ENCODE measurements around the gene PFDN4.
A peak's percentile ranks its signal among the peaks of the same experiment; 100 is the strongest.
"Not testable (repeated sequence)": the region's sequence is repeated elsewhere in the genome, so short reads cannot be mapped to it uniquely, and the experiment has no call there.

The PFDN4 gene

GRCh38 chr20:54220722-54221121, 12.8 kb downstream of the PFDN4 start:
- no peak overlapping the region for H3K9ac ChIP-seq (ENCODE audit: low read length)
- H3K4me1 ChIP-seq (ENCODE audit: control insufficient read depth, insufficient read depth, low read length) = peaks cover 25% of the 10 kb centered on the region
- no peak overlapping the region for H3K4me3 ChIP-seq (ENCODE audit: low read length)
- no peaks in the 10 kb centered on the region for H3K27me3 ChIP-seq (replicated peaks; ENCODE audit: control insufficient read depth, insufficient read depth, low read length)
- H3K36me3 ChIP-seq (ENCODE audit: control insufficient read depth, insufficient read depth, low read length, severe bottlenecking) = peaks cover 22% of the 10 kb centered on the region
- no peaks in the 10 kb centered on the region for H3K9me3 ChIP-seq (ENCODE audit: control insufficient read depth, low read length)
- DNase-seq (ENCODE audit: low read depth) = no peak

DNA sequence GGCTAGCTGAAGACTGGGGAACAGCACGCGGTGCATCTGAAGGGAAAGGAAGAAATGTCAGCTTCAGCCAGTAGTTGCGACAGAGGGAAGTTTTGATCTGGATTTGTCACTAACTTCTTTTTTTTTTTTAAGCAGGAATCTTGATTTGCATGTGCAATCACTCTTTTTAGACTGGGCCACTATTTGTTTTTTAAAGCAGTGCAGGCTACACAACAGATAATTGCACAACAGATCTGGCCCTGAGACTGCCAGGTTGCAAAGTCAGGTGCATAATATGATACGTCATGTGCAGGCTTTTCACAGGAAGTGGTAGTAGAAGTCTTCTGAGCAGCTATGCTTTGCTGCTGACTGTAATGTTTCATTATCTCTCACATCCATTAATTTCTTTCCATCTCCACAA, 13.5 kb downstream of the PFDN4 start:
- Histone ChIP-seq H3K36me3 (ENCODE audit: control insufficient read depth, insufficient read depth, low read length, severe bottlenecking) (peaks cover 16% of the 10 kb centered on the region), H3K4me1 (ENCODE audit: control insufficient read depth, insufficient read depth, low read length) (peaks cover 25% of the 10 kb centered on the region), H3K4me3 (ENCODE audit: low read length) (no peak overlapping the region), H3K27me3 (replicated peaks; ENCODE audit: control insufficient read depth, insufficient read depth, low read length) (no peaks in the 10 kb centered on the region), H3K9ac (ENCODE audit: low read length) (no peak overlapping the region), H3K9me3 (ENCODE audit: control insufficient read depth, low read length) (no peaks in the 10 kb centered on the region)
- DNase-seq (ENCODE audit: low read depth) = no peak

- H3K4me1 ChIP-seq (ENCODE audit: control insufficient read depth, insufficient read depth, low read length) = peaks cover 25% of the 10 kb centered on the region
- peaks cover 11% of the 10 kb centered on the region for H3K36me3 ChIP-seq (ENCODE audit: control insufficient read depth, insufficient read depth, low read length, severe bottlenecking)
- H3K4me3 ChIP-seq (ENCODE audit: low read length) = no peak overlapping the region
- no peaks in the 10 kb centered on the region for H3K9me3 ChIP-seq (ENCODE audit: control insufficient read depth, low read length)
- H3K9ac ChIP-seq (ENCODE audit: low read length) = no peak overlapping the region
- DNase-seq (ENCODE audit: low read depth) = peak; percentile 42
- H3K27me3 ChIP-seq (replicated peaks; ENCODE audit: control insufficient read depth, insufficient read depth, low read length) = no peaks in the 10 kb centered on the region
These were observed 14.4 kb downstream of the PFDN4 start for GRCh38 chr20:54221996-54222890.

DNA sequence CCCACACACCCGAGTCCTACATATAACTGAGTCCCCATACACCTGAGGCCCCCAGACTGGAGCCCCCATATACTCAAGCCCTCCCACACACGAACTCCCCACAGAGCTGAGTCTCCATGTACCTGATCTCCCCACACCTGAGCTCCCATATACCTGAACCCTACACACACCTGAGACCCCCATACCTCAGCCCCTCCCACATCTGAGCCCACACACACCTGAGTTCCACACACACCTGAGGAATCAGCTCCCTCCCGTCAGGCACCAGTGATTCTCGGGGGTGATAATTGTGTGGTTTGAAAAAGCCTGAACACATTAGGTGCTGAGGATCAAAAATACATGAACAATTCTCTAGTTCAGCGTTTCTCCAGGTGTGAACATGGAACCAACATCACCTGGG, 15.4 kb downstream of the PFDN4 start:
- H3K9me3 ChIP-seq (ENCODE audit: control insufficient read depth, low read length) = no peaks in the 10 kb centered on the region
- H3K36me3 ChIP-seq (ENCODE audit: control insufficient read depth, insufficient read depth, low read length, severe bottlenecking) = peaks cover 5% of the 10 kb centered on the region
- no peaks in the 10 kb centered on the region for H3K27me3 ChIP-seq (replicated peaks; ENCODE audit: control insufficient read depth, insufficient read depth, low read length)
- no peak overlapping the region for H3K4me3 ChIP-seq (ENCODE audit: low read length)
- H3K4me1 ChIP-seq (ENCODE audit: control insufficient read depth, insufficient read depth, low read length) = peaks cover 24% of the 10 kb centered on the region
- no peak for DNase-seq (ENCODE audit: low read depth)
- H3K9ac ChIP-seq (ENCODE audit: low read length) = no peak overlapping the region

DNA sequence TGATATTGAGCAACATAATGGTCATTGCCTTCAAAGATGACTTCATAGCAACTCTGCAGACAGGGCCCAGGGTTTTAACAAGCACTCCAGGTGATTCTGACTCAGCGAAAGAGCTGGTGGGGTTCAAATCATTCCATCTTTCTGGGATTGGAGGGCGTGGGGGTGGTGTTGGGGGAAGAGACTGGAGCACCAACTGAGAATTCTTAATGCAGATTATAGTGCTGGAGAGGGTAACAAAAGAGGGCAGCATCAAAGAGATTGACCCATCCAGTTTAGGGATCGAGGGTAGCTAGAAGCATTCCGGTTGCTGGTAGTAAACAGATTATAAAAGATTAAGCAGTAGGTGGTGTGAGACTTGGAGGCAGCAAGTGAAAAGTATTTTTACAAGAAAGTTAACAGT, 15.9 kb downstream of the PFDN4 start:
- no peak overlapping the region for H3K4me3 ChIP-seq (ENCODE audit: low read length)
- H3K9me3 ChIP-seq (ENCODE audit: control insufficient read depth, low read length) = no peaks in the 10 kb centered on the region
- no peaks in the 10 kb centered on the region for H3K27me3 ChIP-seq (replicated peaks; ENCODE audit: control insufficient read depth, insufficient read depth, low read length)
- H3K4me1 ChIP-seq (ENCODE audit: control insufficient read depth, insufficient read depth, low read length) = peaks cover 20% of the 10 kb centered on the region
- H3K9ac ChIP-seq (ENCODE audit: low read length) = no peak overlapping the region
- DNase-seq (ENCODE audit: low read depth) = no peak
- H3K36me3 ChIP-seq (ENCODE audit: control insufficient read depth, insufficient read depth, low read length, severe bottlenecking) = peaks cover 5% of the 10 kb centered on the region

DNA sequence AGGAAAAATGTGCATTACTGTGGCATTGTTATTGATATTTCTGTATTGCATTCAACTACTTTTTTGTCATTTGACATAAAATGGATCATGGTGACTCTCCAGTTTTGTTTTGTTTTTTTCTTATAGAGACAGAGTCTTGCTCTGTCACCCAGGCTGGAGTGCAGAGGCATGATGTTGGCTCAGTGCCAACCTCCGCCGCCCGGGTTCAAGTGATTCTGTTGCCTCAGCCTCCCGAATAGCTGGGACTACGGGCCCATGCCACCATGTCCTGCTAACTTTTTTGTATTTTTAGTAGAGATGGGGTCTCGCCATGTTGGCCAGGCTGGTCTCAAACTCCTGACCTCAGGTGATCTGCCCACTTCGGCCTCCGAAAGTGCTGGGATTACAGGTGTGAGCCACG, 16.8 kb downstream of the PFDN4 start:
- H3K4me3 ChIP-seq (ENCODE audit: low read length); DNase-seq (ENCODE audit: low read depth); H3K9me3 ChIP-seq (ENCODE audit: control insufficient read depth, low read length); H3K9ac ChIP-seq (ENCODE audit: low read length); H3K27me3 ChIP-seq (replicated peaks; ENCODE audit: control insufficient read depth, insufficient read depth, low read length); H3K36me3 ChIP-seq (ENCODE audit: control insufficient read depth, insufficient read depth, low read length, severe bottlenecking): not testable (repeated sequence)
- H3K4me1 ChIP-seq (ENCODE audit: control insufficient read depth, insufficient read depth, low read length) = peaks cover 17% of the 10 kb centered on the region

DNA sequence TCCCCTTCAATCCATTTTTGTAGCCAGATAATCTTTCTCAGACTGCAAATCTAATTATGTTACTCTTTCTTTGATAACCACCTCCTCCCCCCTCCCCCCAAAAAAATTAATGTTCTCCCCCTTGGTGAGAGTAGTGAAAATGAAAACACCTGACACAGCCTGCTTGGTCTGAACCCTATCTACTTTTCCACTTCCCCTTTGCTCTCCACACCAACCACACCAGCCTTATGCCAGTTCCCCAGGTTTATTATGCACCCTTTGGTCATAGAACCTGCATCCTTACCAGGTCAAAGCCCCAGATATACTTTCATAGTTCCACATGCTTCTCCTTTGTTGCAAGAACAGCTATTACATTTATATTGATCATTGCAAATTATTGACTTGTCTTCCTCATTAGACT, 19.4 kb downstream of the PFDN4 start:
- no peaks in the 10 kb centered on the region for H3K27me3 ChIP-seq (replicated peaks; ENCODE audit: control insufficient read depth, insufficient read depth, low read length)
- peaks cover 17% of the 10 kb centered on the region for H3K4me1 ChIP-seq (ENCODE audit: control insufficient read depth, insufficient read depth, low read length)
- H3K9ac ChIP-seq (ENCODE audit: low read length) = no peak overlapping the region
- H3K9me3 ChIP-seq (ENCODE audit: control insufficient read depth, low read length) = no peaks in the 10 kb centered on the region
- DNase-seq (ENCODE audit: low read depth) = no peak
- H3K4me3 ChIP-seq (ENCODE audit: low read length) = no peak overlapping the region
- no peaks in the 10 kb centered on the region for H3K36me3 ChIP-seq (ENCODE audit: control insufficient read depth, insufficient read depth, low read length, severe bottlenecking)

GRCh38 chr20:54227751-54228150, 19.9 kb downstream of the PFDN4 start:
- Histone ChIP-seq H3K9me3 (ENCODE audit: control insufficient read depth, low read length) (peaks cover 3% of the 10 kb centered on the region), H3K4me1 (ENCODE audit: control insufficient read depth, insufficient read depth, low read length) (peaks cover 13% of the 10 kb centered on the region), H3K4me3 (ENCODE audit: low read length) (no peak overlapping the region), H3K9ac (ENCODE audit: low read length) (no peak overlapping the region), H3K36me3 (ENCODE audit: control insufficient read depth, insufficient read depth, low read length, severe bottlenecking) (no peaks in the 10 kb centered on the region), H3K27me3 (replicated peaks; ENCODE audit: control insufficient read depth, insufficient read depth, low read length) (no peaks in the 10 kb centered on the region)
- no peak for DNase-seq (ENCODE audit: low read depth)

DNA sequence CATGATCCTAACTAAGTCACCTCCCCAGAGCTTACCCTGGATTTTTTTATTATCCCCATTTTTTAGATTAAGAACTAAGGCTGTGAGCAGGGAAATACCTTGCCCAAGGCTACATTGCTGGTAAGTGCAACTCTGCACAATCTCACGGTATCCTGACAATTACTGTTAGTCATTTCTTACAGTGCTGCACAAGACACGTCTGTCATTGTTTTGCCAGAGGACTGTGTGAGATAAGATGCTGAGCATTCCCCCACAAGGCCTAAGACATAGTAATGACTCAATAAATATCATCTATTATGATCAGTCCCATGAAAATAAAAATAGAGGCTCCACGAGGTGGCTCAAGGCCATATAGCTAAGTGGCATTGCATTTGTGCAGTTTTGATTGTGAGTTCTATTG, 21.0 kb downstream of the PFDN4 start:
- Histone ChIP-seq H3K4me1 (ENCODE audit: control insufficient read depth, insufficient read depth, low read length) (peaks cover 13% of the 10 kb centered on the region), H3K36me3 (ENCODE audit: control insufficient read depth, insufficient read depth, low read length, severe bottlenecking) (no peaks in the 10 kb centered on the region), H3K9ac (ENCODE audit: low read length) (no peak overlapping the region), H3K4me3 (ENCODE audit: low read length) (no peak overlapping the region), H3K9me3 (ENCODE audit: control insufficient read depth, low read length) (peaks cover 3% of the 10 kb centered on the region), H3K27me3 (replicated peaks; ENCODE audit: control insufficient read depth, insufficient read depth, low read length) (no peaks in the 10 kb centered on the region)
- DNase-seq (ENCODE audit: low read depth) = peak; percentile 82

DNA sequence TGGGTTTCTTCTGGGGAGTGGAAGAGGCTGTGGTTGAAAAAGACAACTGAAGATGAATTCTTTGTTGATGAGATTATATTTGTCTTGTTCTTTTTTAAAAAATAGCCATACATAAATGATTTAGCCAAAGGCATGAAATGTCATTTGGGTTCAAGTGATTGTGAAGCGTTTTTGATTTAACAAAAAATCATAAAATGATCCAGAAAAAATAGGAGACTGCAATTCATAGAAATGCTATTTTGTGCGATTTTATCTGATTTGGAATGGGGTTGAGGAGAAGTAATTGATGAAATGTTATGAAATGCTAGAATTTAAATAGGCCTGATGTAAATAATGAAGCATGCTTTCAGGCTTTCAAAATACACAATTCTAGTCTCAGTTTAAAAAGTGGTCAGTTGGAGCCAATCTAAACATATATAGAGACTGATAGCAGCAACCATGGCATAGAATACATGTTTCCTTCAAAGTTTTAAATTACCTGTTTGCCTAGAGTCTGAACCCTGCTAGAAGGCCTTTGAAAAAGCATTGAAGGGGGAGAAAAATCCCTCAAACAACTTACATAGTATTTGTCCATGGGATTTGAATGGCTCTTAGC, 21.8 kb downstream of the PFDN4 start:
- Histone ChIP-seq H3K4me3 (ENCODE audit: low read length) (no peak overlapping the region), H3K27me3 (replicated peaks; ENCODE audit: control insufficient read depth, insufficient read depth, low read length) (no peaks in the 10 kb centered on the region), H3K4me1 (ENCODE audit: control insufficient read depth, insufficient read depth, low read length) (peaks cover 13% of the 10 kb centered on the region), H3K9me3 (ENCODE audit: control insufficient read depth, low read length) (peaks cover 3% of the 10 kb centered on the region), H3K36me3 (ENCODE audit: control insufficient read depth, insufficient read depth, low read length, severe bottlenecking) (no peaks in the 10 kb centered on the region), H3K9ac (ENCODE audit: low read length) (no peak overlapping the region)
- DNase-seq (ENCODE audit: low read depth) = peak; percentile 62

- Histone ChIP-seq H3K27me3 (replicated peaks; ENCODE audit: control insufficient read depth, insufficient read depth, low read length) (no peaks in the 10 kb centered on the region), H3K9ac (ENCODE audit: low read length) (peak overlapping the region; percentile 2), H3K36me3 (ENCODE audit: control insufficient read depth, insufficient read depth, low read length, severe bottlenecking) (no peaks in the 10 kb centered on the region), H3K4me1 (ENCODE audit: control insufficient read depth, insufficient read depth, low read length) (peaks cover 13% of the 10 kb centered on the region), H3K4me3 (ENCODE audit: low read length) (no peak overlapping the region), H3K9me3 (ENCODE audit: control insufficient read depth, low read length) (peaks cover 3% of the 10 kb centered on the region)
- peak; percentile 41 for DNase-seq (ENCODE audit: low read depth)
These were observed 23.1 kb downstream of the PFDN4 start for GRCh38 chr20:54231036-54231435.

All from adipocyte (in vitro differentiated cells).